ENCODE data around the gene ADAMTS4.

- TF ChIP-seq POLR2AphosphoS5 (IDR thresholded peaks at IDR 0.05) = no peak
- no peak for TF ChIP-seq CTCF (IDR thresholded peaks at IDR 0.05)
- no peak for TF ChIP-seq POLR2A (IDR thresholded peaks at IDR 0.05)
- no peak for TF ChIP-seq EP300 (IDR thresholded peaks at IDR 0.05)
Observed at GRCh38 chr1:161162052-161162451, 36.8 kb downstream of the ADAMTS4 start.

Measured in sigmoid colon (tissue), 4 donors.